ENCODE measurements around the gene GALNT18. TPM values are rescaled to one million over a fixed set of nuclear protein-coding genes. Genes with fewer than 3 reads are reported as not detected.
"Not testable (repeated sequence)": the region's sequence is repeated elsewhere in the genome, so short reads cannot be mapped to it uniquely, and the experiment has no call there.

The GALNT18 gene
- total RNA-seq, 1 experiment from 2014 or later, result not detected

DNA sequence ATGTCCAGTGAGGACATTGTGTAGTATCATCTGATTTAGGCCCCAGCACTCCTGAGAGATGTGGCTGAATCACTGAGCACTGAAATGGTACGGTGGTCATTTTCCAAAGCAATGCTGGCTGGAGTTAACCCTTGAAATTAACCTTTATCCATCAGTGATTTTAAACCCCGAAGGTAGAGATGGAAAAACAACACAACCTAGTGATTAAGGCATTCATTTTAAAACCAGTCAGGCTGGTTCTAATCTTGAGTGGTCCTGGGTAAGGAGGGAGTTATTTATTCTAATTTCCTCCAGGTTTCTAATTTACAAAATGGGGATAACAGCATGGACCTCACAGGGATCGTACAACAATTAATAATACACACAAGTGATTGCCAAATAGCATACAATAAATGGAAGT, 262.2 kb downstream of the GALNT18 start:
- no peak overlapping the region for H2AFZ ChIP-seq
- H3F3A ChIP-seq (ENCODE audit: insufficient read depth, low read depth), result no peaks in the 10 kb centered on the region
- no peak for TF ChIP-seq EZH2 (IDR thresholded peaks at IDR 0.05; ENCODE audit: low read depth)
- TF ChIP-seq, protein P1, sequence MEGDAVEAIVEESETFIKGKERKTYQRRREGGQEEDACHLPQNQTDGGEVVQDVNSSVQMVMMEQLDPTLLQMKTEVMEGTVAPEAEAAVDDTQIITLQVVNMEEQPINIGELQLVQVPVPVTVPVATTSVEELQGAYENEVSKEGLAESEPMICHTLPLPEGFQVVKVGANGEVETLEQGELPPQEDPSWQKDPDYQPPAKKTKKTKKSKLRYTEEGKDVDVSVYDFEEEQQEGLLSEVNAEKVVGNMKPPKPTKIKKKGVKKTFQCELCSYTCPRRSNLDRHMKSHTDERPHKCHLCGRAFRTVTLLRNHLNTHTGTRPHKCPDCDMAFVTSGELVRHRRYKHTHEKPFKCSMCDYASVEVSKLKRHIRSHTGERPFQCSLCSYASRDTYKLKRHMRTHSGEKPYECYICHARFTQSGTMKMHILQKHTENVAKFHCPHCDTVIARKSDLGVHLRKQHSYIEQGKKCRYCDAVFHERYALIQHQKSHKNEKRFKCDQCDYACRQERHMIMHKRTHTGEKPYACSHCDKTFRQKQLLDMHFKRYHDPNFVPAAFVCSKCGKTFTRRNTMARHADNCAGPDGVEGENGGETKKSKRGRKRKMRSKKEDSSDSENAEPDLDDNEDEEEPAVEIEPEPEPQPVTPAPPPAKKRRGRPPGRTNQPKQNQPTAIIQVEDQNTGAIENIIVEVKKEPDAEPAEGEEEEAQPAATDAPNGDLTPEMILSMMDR (conservative IDR thresholded peaks at IDR 0.05), result no peak
- H3K27ac ChIP-seq, result no peak overlapping the region
- H3K9me3 ChIP-seq (ENCODE audit: insufficient read depth, low read depth), result no peaks in the 10 kb centered on the region
- peaks cover 22% of the 10 kb centered on the region; the same call in 1 of the 2 replicates for H3K27me3 ChIP-seq (ENCODE audit: insufficient read depth, low read depth)
- H3K4me3 ChIP-seq, result no peak overlapping the region
- BruUV-seq (replicated peaks), result no TSS peak
- DNase-seq, result no peak
- POLR2A ChIA-PET (ENCODE audit: unreplicated experiment), result no interaction called here
- H4K20me1 ChIP-seq (ENCODE audit: insufficient read depth), result no peaks in the 10 kb centered on the region
- intact Hi-C loops (cut with micrococcal nuclease; ENCODE audit: unreplicated experiment), result no loop called here
- H3K79me2 ChIP-seq (ENCODE audit: low read depth), result no peaks in the 10 kb centered on the region
- H3K9me2 ChIP-seq (ENCODE audit: insufficient read depth), result no peaks in the 10 kb centered on the region
- H3K36me3 ChIP-seq (ENCODE audit: low read depth), result no peaks in the 10 kb centered on the region
- H3K4me2 ChIP-seq, result no peak overlapping the region
- H3K4me1 ChIP-seq (replicated peaks; ENCODE audit: insufficient read depth), result no peaks in the 10 kb centered on the region
- CTCF ChIA-PET, result no interaction called here

DNA sequence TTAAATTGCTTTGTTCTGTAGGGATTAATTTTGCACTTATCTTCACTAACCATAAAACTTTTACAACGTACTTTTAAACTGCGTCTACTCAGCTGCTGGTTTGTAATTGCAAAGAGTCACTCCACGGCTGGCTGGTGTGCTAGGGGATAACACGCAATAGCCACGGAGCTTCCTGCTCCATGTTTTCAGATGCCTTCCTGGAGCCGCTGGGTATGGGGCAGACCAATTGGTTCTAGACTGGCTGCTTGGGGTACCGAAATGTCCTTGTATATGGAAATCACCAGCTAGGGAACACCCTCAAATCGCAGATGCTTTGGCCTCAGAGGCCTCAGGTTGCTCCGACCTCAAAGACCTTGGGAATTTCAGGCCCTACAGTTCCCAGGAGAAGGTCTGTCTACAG, 265.0 kb downstream of the GALNT18 start:
- H3K4me1 ChIP-seq (replicated peaks; ENCODE audit: insufficient read depth), result no peaks in the 10 kb centered on the region
- no peak overlapping the region for H3K4me2 ChIP-seq
- H2AFZ ChIP-seq, result no peak overlapping the region
- H3K27ac ChIP-seq, result no peak overlapping the region
- ChIA-PET POLR2A (ENCODE audit: unreplicated experiment) (no interaction called here), CTCF (interaction anchor here (0.6 kb wide), 1 partner anchor 506 kb away, joined by 6 read pairs; no protein-coding TSS in a partner anchor)
- no peaks in the 10 kb centered on the region for H3F3A ChIP-seq (ENCODE audit: insufficient read depth, low read depth)
- no peak for TF ChIP-seq EZH2 (IDR thresholded peaks at IDR 0.05; ENCODE audit: low read depth)
- TF ChIP-seq, protein P1 (conservative IDR thresholded peaks at IDR 0.05), result no peak
- H3K4me3 ChIP-seq, result no peak overlapping the region
- BruUV-seq (replicated peaks), result no TSS peak
- no peaks in the 10 kb centered on the region for H3K36me3 ChIP-seq (ENCODE audit: low read depth)
- no peaks in the 10 kb centered on the region for H3K9me3 ChIP-seq (ENCODE audit: insufficient read depth, low read depth)
- H3K9me2 ChIP-seq (ENCODE audit: insufficient read depth), result no peaks in the 10 kb centered on the region
- H3K79me2 ChIP-seq (ENCODE audit: low read depth), result no peaks in the 10 kb centered on the region
- no peak for DNase-seq
- peaks cover 29% of the 10 kb centered on the region; the same call in 1 of the 2 replicates for H3K27me3 ChIP-seq (ENCODE audit: insufficient read depth, low read depth)
- H4K20me1 ChIP-seq (ENCODE audit: insufficient read depth), result no peaks in the 10 kb centered on the region
- intact Hi-C loops (cut with micrococcal nuclease; ENCODE audit: unreplicated experiment), result no loop called here

DNA sequence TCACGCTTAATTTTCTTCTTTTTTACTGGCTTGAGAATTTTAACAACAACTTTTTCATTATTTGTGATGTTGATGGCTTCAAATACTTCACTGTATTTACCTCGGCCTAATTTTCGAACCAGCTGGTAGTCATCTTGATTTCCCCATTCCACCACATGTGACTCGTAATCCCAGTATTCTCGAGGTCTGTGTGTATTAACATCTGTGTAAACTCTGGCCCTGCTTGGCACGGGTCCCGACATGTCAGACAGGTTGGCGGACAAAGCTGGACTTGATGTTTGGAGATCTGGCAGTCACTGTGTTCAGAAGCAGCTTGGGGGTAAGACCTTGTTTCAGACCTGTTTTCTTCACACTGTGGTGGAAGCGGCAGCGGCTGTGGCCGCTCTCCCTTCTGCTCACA, 268.9 kb downstream of the GALNT18 start, which contains the start of gene CSNK2A3:
TSS of gene CSNK2A3 (minus strand) at position 373 of the 400 bp plus-strand sequence. CDS start at position 242, 131 bp downstream.
- H3K4me1 ChIP-seq (replicated peaks; ENCODE audit: insufficient read depth); H3K36me3 ChIP-seq (ENCODE audit: low read depth); H3K9me2 ChIP-seq (ENCODE audit: insufficient read depth); POLR2A ChIA-PET (ENCODE audit: unreplicated experiment); H3K4me3 ChIP-seq; DNase-seq; H2AFZ ChIP-seq; H4K20me1 ChIP-seq (ENCODE audit: insufficient read depth); H3K79me2 ChIP-seq (ENCODE audit: low read depth); H3K9me3 ChIP-seq (ENCODE audit: insufficient read depth, low read depth); BruUV-seq (replicated peaks); H3F3A ChIP-seq (ENCODE audit: insufficient read depth, low read depth); H3K4me2 ChIP-seq; H3K27ac ChIP-seq; intact Hi-C loops (cut with micrococcal nuclease; ENCODE audit: unreplicated experiment); CTCF ChIA-PET: not testable (repeated sequence)
- H3K27me3 ChIP-seq (ENCODE audit: insufficient read depth, low read depth), result peaks cover 24% of the 10 kb centered on the region; the same call in 1 of the 2 replicates

DNA sequence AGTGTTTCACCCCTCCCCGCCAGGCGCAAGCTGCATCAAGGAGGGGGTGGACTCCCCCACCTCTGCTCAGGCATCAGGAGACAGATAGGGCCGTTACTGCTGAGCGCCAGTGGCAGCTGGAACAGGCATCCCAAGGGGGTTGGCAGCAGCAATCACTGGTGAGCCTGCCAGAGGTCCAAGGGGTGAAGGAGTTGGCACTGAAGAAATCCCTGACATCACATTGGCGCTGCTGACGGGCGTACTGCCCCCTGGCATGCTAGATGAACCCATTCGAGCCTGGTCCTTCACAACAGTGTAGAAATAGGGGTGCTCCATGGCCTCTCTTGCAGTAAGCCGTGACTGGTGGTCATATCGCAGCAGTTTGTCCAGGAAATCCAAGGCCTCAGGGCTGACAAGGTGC, 270.0 kb downstream of the GALNT18 start:
- H4K20me1 ChIP-seq (ENCODE audit: insufficient read depth); BruUV-seq (replicated peaks); H3K9me2 ChIP-seq (ENCODE audit: insufficient read depth); H2AFZ ChIP-seq; H3K36me3 ChIP-seq (ENCODE audit: low read depth); CTCF ChIA-PET; intact Hi-C loops (cut with micrococcal nuclease; ENCODE audit: unreplicated experiment); POLR2A ChIA-PET (ENCODE audit: unreplicated experiment); H3K4me2 ChIP-seq; H3K4me3 ChIP-seq; H3F3A ChIP-seq (ENCODE audit: insufficient read depth, low read depth); H3K4me1 ChIP-seq (replicated peaks; ENCODE audit: insufficient read depth); H3K27ac ChIP-seq; H3K79me2 ChIP-seq (ENCODE audit: low read depth); DNase-seq; H3K9me3 ChIP-seq (ENCODE audit: insufficient read depth, low read depth): not testable (repeated sequence)
- H3K27me3 ChIP-seq (ENCODE audit: insufficient read depth, low read depth), result peaks cover 29% of the 10 kb centered on the region
